BLaER1 treated with 17β-estradiol and CSF1 and Interleukin-3, amounts not matched to agents 10 nM and 100 nM (cell line): ENCODE data around the gene EYA2.
"Not testable (repeated sequence)": the region's sequence is repeated elsewhere in the genome, so short reads cannot be mapped to it uniquely, and the experiment has no call there.

ENCODE experiments used
- H3K27ac ChIP-seq, 11 experiments: shearing (Covaris generic); formaldehyde crosslinking; 2 replicates each; pipeline ENCODE4 v1.8.1; 2022
- H3K27me3 ChIP-seq, 11 experiments: shearing (Covaris generic); formaldehyde crosslinking; 2 replicates each; pipeline ENCODE4 v1.8.1; 2022
- H3K36me3 ChIP-seq, 11 experiments: shearing (Covaris generic); formaldehyde crosslinking; 2 replicates each; pipeline ENCODE4 v1.8.1; 2022
- H3K4me1 ChIP-seq, 10 experiments: shearing (Covaris generic); formaldehyde crosslinking; 2 replicates each; pipeline ENCODE4 v1.8.1; 2022
- H3K4me2 ChIP-seq, 11 experiments: shearing (Covaris generic); formaldehyde crosslinking; 2 replicates each; pipeline ENCODE4 v1.8.1; 2022
- H3K4me3 ChIP-seq, 10 experiments: shearing (Covaris generic); formaldehyde crosslinking; 2 replicates each; pipeline ENCODE4 v1.8.1; 2022
- H3K9ac ChIP-seq, 11 experiments: shearing (Covaris generic); formaldehyde crosslinking; 2 replicates each; pipeline ENCODE4 v1.8.1; 2022
- H3K9me3 ChIP-seq, 11 experiments: shearing (Covaris generic); formaldehyde crosslinking; replicated peaks in 1 of 11; 2 replicates each; pipeline ENCODE4 v1.8.1; 2022
- H4K20me1 ChIP-seq, 11 experiments: shearing (Covaris generic); formaldehyde crosslinking; 2 replicates each; pipeline ENCODE4 v1.8.1; 2022
- Cebpa-rat ChIP-seq, 11 experiments: shearing (Covaris generic); IDR thresholded peaks; 2 replicates each; pipeline ENCODE4 v1.8.1; 2022

Gene EYA2

DNA sequence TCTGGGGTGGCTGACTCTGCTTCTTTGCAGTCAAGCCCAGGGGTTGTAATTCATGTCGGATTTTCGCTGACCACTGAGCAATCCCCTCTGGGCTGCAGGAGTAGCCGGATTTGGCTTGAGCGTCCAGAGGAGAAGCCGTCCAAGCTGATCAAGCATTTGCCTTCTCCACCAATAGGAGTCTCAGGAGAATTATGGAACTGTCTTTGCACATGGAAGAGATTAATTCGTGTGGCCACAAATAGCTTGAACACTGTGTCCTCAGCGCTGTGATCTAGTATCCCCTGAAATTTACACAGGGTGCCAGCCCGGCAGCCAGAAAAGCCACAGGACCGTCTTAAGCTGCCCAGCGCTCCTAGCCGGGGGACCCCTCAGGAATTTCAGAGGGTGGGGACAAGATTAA is 37.1 kb downstream of the EYA2 start:
- peaks cover 4 to 11% (median 10%) of the 10 kb centered on the region in 11 experiments; a peak in 16 of 22 replicates for H3K9me3 ChIP-seq
- no peaks in the 10 kb centered on the region for H3K36me3 ChIP-seq
- no peak overlapping the region for H3K4me3 ChIP-seq
- H3K27ac ChIP-seq: no peak overlapping the region
- no peak overlapping the region for H3K9ac ChIP-seq
- no peak for TF ChIP-seq Cebpa-rat (IDR thresholded peaks at IDR 0.05)
- no peaks in the 10 kb centered on the region for H4K20me1 ChIP-seq
- H3K27me3 ChIP-seq: no peaks in the 10 kb centered on the region
- H3K4me1 ChIP-seq: peaks cover 0 to 13% (median 4%) of the 10 kb centered on the region in 10 experiments; a peak in 10 of 20 replicates
- no peak overlapping the region for H3K4me2 ChIP-seq

GRCh38 chr20:46932439-46932838 is 37.8 kb downstream of the EYA2 start:
- H3K4me3 ChIP-seq, H3K27me3 ChIP-seq, H4K20me1 ChIP-seq, H3K27ac ChIP-seq, H3K9me3 ChIP-seq, H3K9ac ChIP-seq, H3K36me3 ChIP-seq: not testable (repeated sequence)
- peak overlapping the region in 5 of 11 experiments; percentile 11 to 50 (median 28); a peak in 10 of 22 replicates for H3K4me2 ChIP-seq
- peaks cover 0 to 13% (median 4%) of the 10 kb centered on the region in 10 experiments; a peak in 10 of 20 replicates for H3K4me1 ChIP-seq

GRCh38 chr20:46933150-46933549 is 38.5 kb downstream of the EYA2 start:
- Histone ChIP-seq H3K4me1 (peaks cover 0 to 14% (median 4%) of the 10 kb centered on the region in 10 experiments; a peak in 10 of 20 replicates), H3K4me3 (no peak overlapping the region), H3K9ac (no peak overlapping the region; a peak in 1 of 22 replicates), H3K9me3 (no peaks in the 10 kb centered on the region), H3K27ac (no peak overlapping the region), H3K36me3 (no peaks in the 10 kb centered on the region), H4K20me1 (no peaks in the 10 kb centered on the region), H3K27me3 (no peaks in the 10 kb centered on the region), H3K4me2 (peak overlapping the region in 5 of 11 experiments; percentile 11 to 50 (median 38); a peak in 9 of 22 replicates)
- no peak for TF ChIP-seq Cebpa-rat (IDR thresholded peaks at IDR 0.05)

- no peak for TF ChIP-seq Cebpa-rat (IDR thresholded peaks at IDR 0.05)
- H3K27ac ChIP-seq: no peak overlapping the region
- peaks cover 0 to 31% (median 6%) of the 10 kb centered on the region in 10 experiments; a peak in 10 of 20 replicates for H3K4me1 ChIP-seq
- no peaks in the 10 kb centered on the region for H3K27me3 ChIP-seq
- H3K9ac ChIP-seq: no peak overlapping the region
- H3K36me3 ChIP-seq: no peaks in the 10 kb centered on the region
- no peaks in the 10 kb centered on the region for H4K20me1 ChIP-seq
- no peak overlapping the region for H3K4me3 ChIP-seq
- H3K4me2 ChIP-seq: no peak overlapping the region
- H3K9me3 ChIP-seq: no peaks in the 10 kb centered on the region
Measured at GRCh38 chr20:46934746-46935287, 40.2 kb downstream of the EYA2 start.

GRCh38 chr20:46935394-46936017 is 40.9 kb downstream of the EYA2 start:
- TF ChIP-seq Cebpa-rat (IDR thresholded peaks at IDR 0.05): peak in 4 of 11 experiments; percentile 18 to 57 (median 36); a peak in 3 of 22 replicates
- Histone ChIP-seq H3K4me3 (no peak overlapping the region), H3K9ac (no peak overlapping the region), H3K27me3 (no peaks in the 10 kb centered on the region), H3K36me3 (no peaks in the 10 kb centered on the region), H3K27ac (no peak overlapping the region), H4K20me1 (no peaks in the 10 kb centered on the region), H3K4me1 (peaks cover 0 to 38% (median 6%) of the 10 kb centered on the region in 10 experiments; a peak in 10 of 20 replicates), H3K9me3 (no peaks in the 10 kb centered on the region), H3K4me2 (no peak overlapping the region)

- no peaks in the 10 kb centered on the region for H3K27me3 ChIP-seq
- no peak overlapping the region for H3K4me2 ChIP-seq
- H3K4me1 ChIP-seq: peaks cover 0 to 41% (median 6%) of the 10 kb centered on the region in 10 experiments; a peak in 10 of 20 replicates
- TF ChIP-seq Cebpa-rat (IDR thresholded peaks at IDR 0.05): no peak
- no peak overlapping the region for H3K4me3 ChIP-seq
- no peaks in the 10 kb centered on the region for H3K36me3 ChIP-seq
- H3K9ac ChIP-seq: no peak overlapping the region
- H4K20me1 ChIP-seq: no peaks in the 10 kb centered on the region
- H3K9me3 ChIP-seq: no peaks in the 10 kb centered on the region
- no peak overlapping the region for H3K27ac ChIP-seq
Measured at GRCh38 chr20:46936415-46937156, 41.9 kb downstream of the EYA2 start.

DNA sequence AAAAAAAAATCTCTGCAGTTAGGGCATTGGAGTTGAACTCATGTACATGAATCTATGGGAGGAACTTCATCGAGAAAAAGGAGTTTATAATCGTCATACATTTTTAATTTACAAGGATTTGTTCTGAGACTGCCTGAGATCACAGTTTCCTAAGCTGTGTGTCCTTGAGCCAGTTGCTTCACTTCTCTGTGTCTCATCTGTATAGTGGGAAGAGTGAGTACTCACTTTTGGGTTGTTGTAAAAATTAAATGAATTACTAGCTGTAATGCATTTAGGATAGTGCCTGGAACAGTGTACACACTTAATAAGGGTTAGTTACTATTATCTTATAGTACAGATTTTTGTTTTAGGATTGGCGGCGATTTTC is 42.5 kb downstream of the EYA2 start:
- H3K4me2 ChIP-seq: no peak overlapping the region
- H4K20me1 ChIP-seq: no peaks in the 10 kb centered on the region
- TF ChIP-seq Cebpa-rat (IDR thresholded peaks at IDR 0.05): no peak
- no peaks in the 10 kb centered on the region for H3K27me3 ChIP-seq
- H3K4me3 ChIP-seq: no peak overlapping the region
- peaks cover 0 to 41% (median 6%) of the 10 kb centered on the region in 10 experiments; a peak in 10 of 20 replicates for H3K4me1 ChIP-seq
- no peaks in the 10 kb centered on the region for H3K36me3 ChIP-seq
- no peak overlapping the region for H3K9ac ChIP-seq
- H3K9me3 ChIP-seq: no peaks in the 10 kb centered on the region
- no peak overlapping the region for H3K27ac ChIP-seq

GRCh38 chr20:46937533-46938226 is 43.0 kb downstream of the EYA2 start:
- Histone ChIP-seq H3K4me2 (peak overlapping the region in 2 of 11 experiments; percentile 52 to 76; a peak in 2 of 22 replicates), H3K9ac (no peak overlapping the region), H3K36me3 (no peaks in the 10 kb centered on the region), H3K4me3 (no peak overlapping the region), H3K27me3 (no peaks in the 10 kb centered on the region), H3K27ac (no peak overlapping the region), H3K4me1 (peaks cover 0 to 38% (median 5%) of the 10 kb centered on the region in 10 experiments; a peak in 10 of 20 replicates), H3K9me3 (no peaks in the 10 kb centered on the region), H4K20me1 (no peaks in the 10 kb centered on the region)
- TF ChIP-seq Cebpa-rat (IDR thresholded peaks at IDR 0.05): no peak

- Histone ChIP-seq H4K20me1 (no peaks in the 10 kb centered on the region), H3K9me3 (no peaks in the 10 kb centered on the region), H3K27me3 (no peaks in the 10 kb centered on the region), H3K4me2 (peak overlapping the region in 3 of 11 experiments; percentile 46 to 76 (median 52); a peak in 6 of 22 replicates), H3K27ac (peak overlapping the region in 3 of 11 experiments; percentile 40 to 65 (median 64); a peak in 4 of 22 replicates), H3K4me3 (no peak overlapping the region), H3K4me1 (peaks cover 0 to 32% (median 2%) of the 10 kb centered on the region in 10 experiments; a peak in 7 of 20 replicates), H3K9ac (no peak overlapping the region), H3K36me3 (no peaks in the 10 kb centered on the region)
- no peak for TF ChIP-seq Cebpa-rat (IDR thresholded peaks at IDR 0.05)
Measured at GRCh38 chr20:46938434-46938833, 43.8 kb downstream of the EYA2 start.
